Amygdala (tissue), 56 donors: ENCODE measurements around the gene NPSR1.
"Not testable (repeated sequence)": the region's sequence is repeated elsewhere in the genome, so short reads cannot be mapped to it uniquely, and the experiment has no call there.

ENCODE experiments used
- DNase-seq, 56 donors: peaks; one replicate each; lab custom pipeline; 2025; lab: John Stamatoyannopoulos, UW

Gene NPSR1

GRCh38 chr7:34756025-34756437 is 98.0 kb downstream of the NPSR1 start:
- DNase-seq: peak in 2 of 56 donors; percentile 2 to 7

DNA sequence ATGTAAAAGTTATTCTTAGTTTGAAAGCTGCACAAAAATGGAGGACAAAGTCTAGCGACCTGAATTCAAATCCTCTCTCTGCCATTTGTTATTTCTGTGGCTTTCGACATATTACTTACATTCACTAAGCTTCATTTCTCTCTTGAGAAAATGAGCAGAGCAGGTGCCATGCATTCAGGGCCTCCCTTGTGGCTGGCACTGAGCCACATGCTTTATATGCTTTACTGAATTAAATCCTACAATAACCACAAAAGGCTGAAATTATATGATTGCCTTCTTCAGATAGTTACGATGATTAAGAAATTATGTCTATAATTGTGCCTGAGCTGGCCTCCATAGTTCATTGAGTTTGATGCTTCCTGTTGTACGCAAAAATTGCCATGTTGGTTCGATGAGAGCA is 98.7 kb downstream of the NPSR1 start:
- DNase-seq: no peak

DNA sequence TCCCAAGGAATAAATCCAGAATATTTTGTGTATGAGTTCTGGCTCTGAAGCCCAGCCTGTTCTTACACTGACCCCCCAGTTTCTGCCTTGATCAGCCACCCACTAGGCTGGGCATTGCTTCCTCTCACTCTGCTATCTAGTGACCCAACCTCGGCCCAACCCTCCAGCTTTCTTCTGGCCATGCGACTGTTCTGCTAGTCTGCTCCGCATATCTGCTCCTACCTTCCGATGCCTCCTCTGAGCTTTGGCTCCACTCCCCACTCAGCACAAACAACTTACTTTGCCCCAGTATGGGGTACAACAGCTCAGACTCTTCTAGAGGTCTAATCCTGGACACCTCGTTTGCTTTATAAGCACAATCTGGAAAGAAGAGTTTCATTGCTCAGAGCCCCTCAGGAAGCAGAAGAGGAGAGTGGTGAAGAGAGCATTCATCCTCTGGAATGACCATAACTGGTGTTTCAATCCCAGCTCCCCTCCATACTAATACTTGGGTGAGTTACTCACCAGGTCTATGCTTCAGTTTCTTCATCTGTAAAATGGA is 99.6 kb downstream of the NPSR1 start:
- DNase-seq: no peak

GRCh38 chr7:34758111-34758601 is 100.1 kb downstream of the NPSR1 start:
- no peak for DNase-seq

DNA sequence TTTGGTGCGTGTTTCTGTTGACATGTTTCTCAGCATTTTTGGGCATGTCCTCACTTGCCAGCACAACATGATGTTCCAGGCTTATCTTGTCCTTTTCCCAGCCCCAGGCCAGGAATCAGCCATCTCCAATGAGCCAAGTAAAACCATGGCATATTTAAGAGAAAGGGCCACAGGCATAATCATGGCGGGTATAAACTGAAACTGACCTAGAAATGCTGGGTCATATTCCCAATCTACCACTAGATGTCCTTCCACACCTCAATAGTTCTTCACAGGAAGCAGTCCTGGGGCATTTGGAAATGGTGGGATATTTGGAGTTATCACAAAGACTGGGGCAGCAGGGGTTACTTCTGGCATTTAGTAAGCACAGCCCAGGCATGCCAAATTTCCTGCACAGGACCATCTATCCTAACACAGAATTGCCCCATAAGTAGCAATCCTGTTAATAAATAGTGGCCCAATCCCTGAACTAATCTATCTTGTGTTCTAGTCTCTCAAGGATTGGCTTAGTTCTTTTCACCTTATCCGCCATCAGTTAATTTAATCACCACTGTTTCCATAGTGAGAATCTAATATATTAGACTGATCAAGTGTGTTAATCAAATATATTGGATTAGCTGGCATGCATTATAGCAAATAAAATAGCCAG is 101.6 kb downstream of the NPSR1 start:
- DNase-seq: peak in 2 of 56 donors; percentile 5 to 21

DNA sequence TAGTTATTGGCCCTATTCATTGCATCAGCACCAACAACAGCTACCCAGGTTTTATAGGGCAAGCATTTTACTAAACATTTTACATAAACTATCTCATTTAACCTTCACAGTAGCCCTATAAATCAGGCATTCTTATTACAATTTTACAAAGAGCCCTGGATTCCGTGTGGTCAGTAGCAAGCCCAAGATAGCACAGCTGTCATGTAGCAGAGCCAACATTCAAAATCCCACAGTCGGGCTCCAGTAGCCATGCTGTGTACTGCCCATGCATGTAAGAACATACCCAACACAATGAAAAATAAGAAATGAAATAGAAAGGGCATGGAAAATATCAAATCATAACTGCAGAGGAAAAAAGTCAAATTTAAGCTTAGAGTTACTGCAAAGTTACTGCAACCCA is 102.3 kb downstream of the NPSR1 start:
- DNase-seq: no peak

- no peak for DNase-seq
Observed at GRCh38 chr7:34761206-34761605, 103.2 kb downstream of the NPSR1 start.

DNA sequence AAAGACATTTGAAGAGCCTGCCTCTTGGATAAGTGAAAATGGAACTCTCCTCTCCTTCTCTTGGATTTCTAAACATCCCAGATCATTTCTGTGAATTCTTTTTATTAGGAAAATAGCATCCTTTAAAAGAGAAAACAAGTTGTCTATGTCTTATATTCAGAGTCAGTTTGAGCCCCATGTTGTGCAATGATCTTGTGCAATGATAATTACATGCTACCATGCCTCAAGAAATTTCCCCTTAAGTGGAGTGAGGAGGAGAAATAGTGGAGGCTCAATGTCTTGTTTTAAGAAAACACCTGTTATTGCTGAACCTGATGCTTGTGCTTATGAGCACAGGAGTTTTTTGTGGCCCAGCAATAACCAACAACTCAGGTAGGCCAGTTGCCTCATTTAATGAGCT is 103.6 kb downstream of the NPSR1 start:
- DNase-seq: no peak

GRCh38 chr7:34762764-34763163 is 104.7 kb downstream of the NPSR1 start:
- no peak for DNase-seq

DNA sequence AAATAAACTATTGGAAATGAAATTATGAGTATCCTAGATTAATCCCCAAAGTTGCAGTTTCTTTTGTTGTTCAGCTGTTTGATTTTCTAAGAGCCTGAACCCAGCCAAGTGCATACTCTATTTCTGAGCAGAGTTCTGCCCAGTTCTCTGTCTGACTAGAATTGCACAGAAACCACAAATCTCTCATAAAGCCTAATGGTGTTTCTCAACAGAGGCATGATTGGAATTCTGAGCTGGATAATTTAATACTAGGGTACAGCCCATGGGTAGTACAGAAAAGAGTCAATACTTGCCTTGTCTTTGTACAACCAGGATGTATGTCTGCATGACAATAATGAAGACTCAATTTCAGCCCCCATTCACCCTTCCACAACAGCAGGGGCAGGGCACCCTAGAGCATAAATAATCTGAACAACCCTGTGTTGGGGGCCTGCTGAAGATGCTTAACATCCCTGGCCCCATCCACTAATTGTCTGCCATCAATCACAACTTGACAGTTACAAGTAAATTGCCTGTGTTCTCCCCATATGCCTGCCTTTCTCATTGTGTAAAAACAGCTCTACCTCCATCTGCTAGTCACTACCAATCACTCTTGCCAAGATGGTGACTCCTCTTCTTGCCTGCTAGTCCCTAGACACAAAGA is 114.4 kb downstream of the NPSR1 start:
- DNase-seq: no peak

- DNase-seq: no peak
Observed at GRCh38 chr7:34776748-34777358, 118.8 kb downstream of the NPSR1 start.

GRCh38 chr7:34780546-34780945 is 122.5 kb downstream of the NPSR1 start:
- no peak for DNase-seq

DNA sequence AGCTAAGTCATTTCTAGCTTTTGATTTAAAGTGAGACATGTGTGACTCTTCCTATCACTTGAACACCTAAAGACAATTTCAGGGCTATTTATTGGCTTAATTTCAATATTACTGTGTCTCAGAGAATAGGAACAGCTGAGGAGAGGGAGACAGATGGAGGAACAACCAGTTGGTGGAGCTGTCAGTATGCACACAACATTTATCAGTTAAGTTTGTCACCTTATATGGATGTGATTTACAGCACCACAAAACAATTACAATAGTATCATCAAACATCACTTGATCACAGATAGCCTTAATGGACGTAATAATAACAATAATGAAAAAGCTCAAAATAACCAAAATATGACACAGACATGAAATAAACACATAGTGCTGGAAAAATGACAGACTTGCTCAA is 129.6 kb downstream of the NPSR1 start:
- no peak for DNase-seq

DNA sequence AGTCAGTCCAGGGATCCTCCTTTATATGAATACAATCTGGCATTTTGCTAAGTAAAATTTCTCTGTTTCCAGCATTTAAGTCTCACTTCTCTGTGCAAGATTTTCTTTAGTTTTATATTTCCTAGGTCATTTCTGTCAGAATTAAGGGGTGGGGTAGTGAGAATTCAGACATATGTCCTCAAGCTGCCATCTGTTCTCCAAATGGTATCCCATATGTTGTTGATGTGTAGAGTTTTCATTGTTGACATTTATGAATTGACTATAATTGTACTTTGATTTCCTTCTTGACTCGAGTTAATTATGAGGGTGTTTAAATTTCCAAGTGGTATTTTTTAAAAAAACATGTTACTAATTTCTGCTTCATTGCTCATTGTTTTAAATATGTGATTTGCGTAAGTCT is 148.8 kb downstream of the NPSR1 start:
- peak in 1 of 56 donors; percentile 17 for DNase-seq

DNA sequence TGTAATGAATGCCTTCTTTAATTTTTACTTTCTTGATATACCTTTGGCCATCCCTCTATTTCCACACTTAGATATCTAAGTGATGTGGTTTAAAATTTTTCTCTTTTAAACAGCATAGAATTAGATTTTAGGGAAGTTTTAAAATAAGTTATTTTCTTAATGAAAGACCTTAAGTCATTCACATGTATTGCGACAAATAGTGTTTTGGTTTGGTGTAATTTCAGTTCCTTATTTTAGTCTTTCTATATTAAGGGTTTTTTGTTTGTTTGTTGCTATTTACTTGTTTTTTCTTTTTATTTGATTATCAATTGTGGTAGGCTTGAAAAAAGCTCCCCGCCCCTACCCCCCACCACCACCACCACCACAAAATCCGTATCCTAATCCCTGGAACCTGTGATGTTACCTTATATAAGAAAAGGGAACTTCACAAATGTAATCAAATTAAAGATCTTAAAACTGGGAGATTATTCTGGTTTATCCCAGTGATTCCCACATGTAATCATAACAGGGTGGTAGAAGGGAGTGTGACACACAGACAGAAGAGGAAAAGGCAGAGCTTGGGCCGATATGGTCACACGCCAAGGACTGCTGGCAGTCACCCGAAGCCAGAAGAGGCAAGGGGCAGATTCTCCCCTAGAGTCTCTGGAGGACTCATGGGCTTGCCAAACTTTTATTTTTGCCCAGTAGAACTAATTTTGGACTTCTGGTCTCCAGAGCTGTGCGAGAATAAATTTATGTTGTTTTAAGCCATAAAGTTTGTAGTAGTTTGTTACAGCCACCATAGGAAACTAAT is 149.7 kb downstream of the NPSR1 start:
- DNase-seq: no peak

- not testable (repeated sequence) for DNase-seq
Observed at GRCh38 chr7:34814203-34814842, 156.3 kb downstream of the NPSR1 start.

DNA sequence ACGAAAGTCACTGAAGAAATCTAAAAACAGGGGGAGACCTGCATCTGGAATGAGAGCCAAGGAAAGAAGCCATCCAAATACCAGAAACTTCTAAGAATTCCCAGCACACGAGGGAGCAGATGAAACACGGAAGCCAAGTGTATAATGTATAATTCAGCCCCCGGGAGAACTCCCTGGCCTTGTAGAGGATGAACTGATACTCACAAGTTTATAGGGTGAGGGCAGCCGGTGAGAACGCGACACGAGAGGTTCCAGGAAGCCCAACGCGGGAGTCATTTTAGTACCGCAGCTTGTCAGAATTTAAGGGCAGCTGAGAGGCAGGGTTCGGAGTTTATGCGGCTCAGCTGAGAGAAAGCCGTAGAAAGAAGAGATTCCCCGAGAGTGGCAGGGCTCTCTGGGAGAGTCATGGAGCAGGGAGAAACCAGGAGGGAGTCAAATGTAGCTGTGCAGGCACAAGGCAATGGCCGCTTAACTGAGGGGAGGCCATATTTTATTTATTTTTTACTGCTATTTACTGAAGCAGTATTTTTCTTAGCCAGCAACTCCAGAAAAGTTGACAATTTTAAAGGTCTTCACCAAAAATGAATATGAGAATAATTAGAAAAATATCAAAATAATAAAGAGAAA is 164.0 kb downstream of the NPSR1 start:
- DNase-seq: no peak

DNA sequence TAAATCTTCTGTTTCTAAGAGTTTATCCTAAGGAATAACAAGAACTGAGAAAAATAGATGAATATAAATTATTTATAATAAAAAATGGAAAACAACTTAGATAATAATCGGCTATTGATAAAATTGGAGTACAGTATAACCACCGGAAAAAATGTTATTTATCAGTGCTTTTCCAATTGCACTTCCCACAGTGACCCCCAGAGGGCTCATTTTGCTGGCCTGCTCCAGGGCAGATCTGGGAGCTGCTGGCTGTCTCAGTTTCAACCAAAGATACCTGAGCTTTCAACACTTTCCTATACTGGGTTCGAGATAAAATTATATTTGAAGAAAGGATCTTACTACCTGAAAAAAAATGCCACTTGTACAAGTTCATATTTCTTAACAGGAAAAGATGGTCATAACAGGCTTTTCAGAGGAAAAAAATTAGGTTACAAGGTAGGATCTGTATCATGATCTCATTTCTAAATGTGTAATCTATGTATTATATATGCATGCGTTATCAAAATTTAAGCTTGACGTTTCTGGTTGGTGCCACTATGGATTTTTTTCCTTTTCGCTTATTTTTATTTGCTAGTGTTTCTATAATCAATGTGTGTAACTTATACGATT is 165.7 kb downstream of the NPSR1 start:
- peak in 31 of 56 donors; percentile 1 to 77 (median 25) for DNase-seq

DNA sequence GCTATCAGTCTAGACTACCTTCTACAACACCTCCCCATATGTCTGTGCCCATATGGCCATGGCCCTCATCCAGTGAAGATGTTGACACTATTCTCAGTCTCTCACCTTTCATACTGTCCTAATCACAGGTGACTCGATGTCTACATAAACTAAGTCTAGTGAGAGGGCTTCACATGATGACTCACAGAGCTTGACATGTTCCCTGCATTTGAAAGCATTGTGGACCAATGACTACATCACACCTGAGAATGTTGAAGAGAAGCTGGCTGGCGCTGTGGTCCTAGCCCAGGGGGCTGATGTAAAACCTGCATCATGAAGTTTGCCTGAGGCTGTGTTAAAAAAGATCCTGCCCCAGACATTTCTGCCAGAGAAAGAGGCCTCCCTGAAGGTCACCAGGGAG is 167.2 kb downstream of the NPSR1 start:
- no peak for DNase-seq
